ENCODE results near the gene PRDM2. TPM values are rescaled to one million over a fixed set of nuclear protein-coding genes. Genes with fewer than 3 reads are reported as not detected.
A peak's percentile ranks its signal among the peaks of the same experiment; 100 is the strongest.

The PRDM2 gene
- total and polyA plus RNA-seq, 2 donors (not counting 1 experiment from before 2014, with no cell fraction given) = 9.1 to 11.6 TPM

DNA sequence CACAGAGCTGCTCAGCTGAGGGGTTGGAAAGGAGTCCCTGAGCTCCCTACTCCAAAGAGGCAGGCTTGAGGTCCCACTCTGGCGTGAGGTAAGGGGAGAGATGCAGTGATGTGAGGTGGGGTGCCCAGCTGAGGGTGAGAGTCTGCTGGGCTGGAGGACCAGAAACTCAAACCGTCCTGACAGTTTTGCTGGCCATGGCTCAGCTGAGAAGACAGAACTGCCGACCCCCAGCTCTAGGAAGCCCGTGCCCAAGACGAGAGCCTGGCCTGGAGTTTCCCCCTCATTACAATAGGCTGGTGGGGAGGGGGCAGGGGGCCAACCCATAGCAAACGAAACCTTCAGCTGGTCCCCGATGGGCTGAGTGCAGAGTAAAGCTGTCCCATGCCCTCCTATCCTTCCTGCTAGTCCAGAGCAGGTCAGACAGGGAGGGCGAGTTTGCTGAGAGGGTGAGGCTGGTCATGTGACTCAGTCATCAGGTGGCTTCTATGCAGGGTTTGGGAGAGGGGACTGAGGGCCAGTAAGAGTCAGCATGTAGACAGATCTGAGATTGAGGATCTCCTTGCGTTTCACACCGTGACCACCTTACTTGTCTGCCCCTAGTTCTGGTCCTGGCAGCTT is 129.3 kb downstream of the PRDM2 start:
- Histone ChIP-seq H3K4me2 (ENCODE audit: extremely low read depth, insufficient read depth, low read length) (no peak overlapping the region), H3K9ac (ENCODE audit: insufficient read depth, low read length) (no peak overlapping the region), H3K36me3 (ENCODE audit: control insufficient read depth, insufficient read depth, low read length) (no peaks in the 10 kb centered on the region), H3K9me3 (ENCODE audit: control insufficient read depth, insufficient read depth, low read depth, low read length) (no peaks in the 10 kb centered on the region), H3K27me3 (ENCODE audit: control insufficient read depth, insufficient read depth, low read length) (no peaks in the 10 kb centered on the region), H3K79me2 (ENCODE audit: control insufficient read depth, insufficient read depth, low read length) (no peaks in the 10 kb centered on the region), H3K27ac (ENCODE audit: insufficient read depth, low read length) (no peak overlapping the region), H3K4me1 (ENCODE audit: control insufficient read depth, extremely low read depth, insufficient read depth, low read length) (no peaks in the 10 kb centered on the region), H2AFZ (ENCODE audit: low read length) (no peak overlapping the region), H4K20me1 (ENCODE audit: control insufficient read depth, extremely low read depth, insufficient read depth, low read length) (no peaks in the 10 kb centered on the region), H3K4me3 (replicated peaks in 1 of 4; ENCODE audit: control extremely low read depth in 1 of 4, insufficient read depth in 1 of 4, low read depth in 3 of 4, low read length in 4 of 4) (no peak overlapping the region)
- no peak for DNase-seq (ENCODE audit: low read depth in 2 of 2)
- TF ChIP-seq EZH2 (IDR thresholded peaks at IDR 0.05; ENCODE audit: low read length, missing control alignments) (no peak), CTCF (conservative IDR thresholded peaks at IDR 0.05 in 1 of 2, IDR thresholded peaks at IDR 0.05 in 1 of 2; ENCODE audit: low read depth in 1 of 2, low read length in 2 of 2) (no peak)

DNA sequence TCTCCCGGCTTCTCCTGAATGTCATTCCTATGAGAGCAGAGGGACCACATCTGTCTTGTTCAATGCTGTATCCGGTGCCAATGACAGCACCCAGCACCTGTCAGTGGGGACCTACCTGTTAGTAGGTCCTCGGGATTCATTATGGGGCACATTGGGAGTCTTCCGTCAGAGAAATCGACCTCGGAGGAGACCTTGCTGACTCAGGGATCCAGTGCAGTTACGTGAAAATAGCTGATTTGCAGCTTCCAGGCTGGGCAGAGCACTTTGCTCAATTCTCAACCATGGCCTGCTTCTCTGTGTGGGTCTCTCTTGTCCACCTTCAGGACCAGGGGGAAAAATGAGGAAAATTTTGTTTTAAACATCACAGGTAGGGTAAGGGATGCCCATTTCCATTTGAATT is 130.2 kb downstream of the PRDM2 start:
- H3K36me3 ChIP-seq (ENCODE audit: control insufficient read depth, insufficient read depth, low read length) = no peaks in the 10 kb centered on the region
- no peaks in the 10 kb centered on the region for H3K9me3 ChIP-seq (ENCODE audit: control insufficient read depth, insufficient read depth, low read depth, low read length)
- H3K9ac ChIP-seq (ENCODE audit: insufficient read depth, low read length) = no peak overlapping the region
- TF ChIP-seq CTCF (conservative IDR thresholded peaks at IDR 0.05 in 1 of 2, IDR thresholded peaks at IDR 0.05 in 1 of 2; ENCODE audit: low read depth in 1 of 2, low read length in 2 of 2) = no peak
- no peak for TF ChIP-seq EZH2 (IDR thresholded peaks at IDR 0.05; ENCODE audit: low read length, missing control alignments)
- H3K4me2 ChIP-seq (ENCODE audit: extremely low read depth, insufficient read depth, low read length) = no peak overlapping the region
- H3K27me3 ChIP-seq (ENCODE audit: control insufficient read depth, insufficient read depth, low read length) = no peaks in the 10 kb centered on the region
- DNase-seq (ENCODE audit: low read depth in 2 of 2) = no peak
- H3K4me3 ChIP-seq (replicated peaks in 1 of 4; ENCODE audit: control extremely low read depth in 1 of 4, insufficient read depth in 1 of 4, low read depth in 3 of 4, low read length in 4 of 4) = no peak overlapping the region
- no peak overlapping the region for H2AFZ ChIP-seq (ENCODE audit: low read length)
- H3K4me1 ChIP-seq (ENCODE audit: control insufficient read depth, extremely low read depth, insufficient read depth, low read length) = no peaks in the 10 kb centered on the region
- H3K27ac ChIP-seq (ENCODE audit: insufficient read depth, low read length) = no peak overlapping the region
- H4K20me1 ChIP-seq (ENCODE audit: control insufficient read depth, extremely low read depth, insufficient read depth, low read length) = no peaks in the 10 kb centered on the region
- no peaks in the 10 kb centered on the region for H3K79me2 ChIP-seq (ENCODE audit: control insufficient read depth, insufficient read depth, low read length)

- H3K9me3 ChIP-seq (ENCODE audit: control insufficient read depth, insufficient read depth, low read depth, low read length) = no peaks in the 10 kb centered on the region
- no peak overlapping the region for H2AFZ ChIP-seq (ENCODE audit: low read length)
- H3K36me3 ChIP-seq (ENCODE audit: control insufficient read depth, insufficient read depth, low read length) = no peaks in the 10 kb centered on the region
- H3K27ac ChIP-seq (ENCODE audit: insufficient read depth, low read length) = no peak overlapping the region
- H3K4me3 ChIP-seq (replicated peaks in 1 of 4; ENCODE audit: control extremely low read depth in 1 of 4, insufficient read depth in 1 of 4, low read depth in 3 of 4, low read length in 4 of 4) = no peak overlapping the region
- H3K4me2 ChIP-seq (ENCODE audit: extremely low read depth, insufficient read depth, low read length) = no peak overlapping the region
- no peak overlapping the region for H3K9ac ChIP-seq (ENCODE audit: insufficient read depth, low read length)
- TF ChIP-seq EZH2 (IDR thresholded peaks at IDR 0.05; ENCODE audit: low read length, missing control alignments) (no peak), CTCF (conservative IDR thresholded peaks at IDR 0.05 in 1 of 2, IDR thresholded peaks at IDR 0.05 in 1 of 2; ENCODE audit: low read depth in 1 of 2, low read length in 2 of 2) (no peak)
- H4K20me1 ChIP-seq (ENCODE audit: control insufficient read depth, extremely low read depth, insufficient read depth, low read length) = no peaks in the 10 kb centered on the region
- no peaks in the 10 kb centered on the region for H3K79me2 ChIP-seq (ENCODE audit: control insufficient read depth, insufficient read depth, low read length)
- H3K4me1 ChIP-seq (ENCODE audit: control insufficient read depth, extremely low read depth, insufficient read depth, low read length) = no peaks in the 10 kb centered on the region
- no peaks in the 10 kb centered on the region for H3K27me3 ChIP-seq (ENCODE audit: control insufficient read depth, insufficient read depth, low read length)
- DNase-seq (ENCODE audit: low read depth in 2 of 2) = peak in 1 of 2 donors; percentile 58
These were observed 130.8 kb downstream of the PRDM2 start for GRCh38 chr1:13830616-13831280.
